GM12878 (cell line): ENCODE results near the gene RASA1. TPM values are rescaled to one million over a fixed set of nuclear protein-coding genes. Genes with fewer than 3 reads are reported as not detected.

Source experiments
- ATAC-seq: fragments of 200-7000 bp; cut with Tn5 transposase; 3 replicates; pipeline ENCODE4 v1.9.1; 2020; ENCODE audit warnings: mild to moderate bottlenecking, moderate library complexity
- BruUV-seq: library from RNA; stranded (reverse); fragments of 400-500 nt; replicated peaks from 2 replicates; lab custom pipeline; 2021; lab: Mats Ljungman, UMichigan
- CTCF ChIA-PET: fragments of 300-600 bp; sonication (Branson Sonifier 250); formaldehyde crosslinking; extraction: SDS; loops from one replicate; lab custom pipeline; 2021; ENCODE audit warnings: inconsistent platforms; lab: Yijun Ruan, JAX
- POLR2A ChIA-PET: fragments of 350-600 bp; formaldehyde crosslinking; extraction: SDS; loops from one replicate; lab custom pipeline; 2021; ENCODE audit warnings: inconsistent platforms; lab: Charles Lee
- RAD21 ChIA-PET: fragments of 300-600 bp; sonication (Branson Sonifier 250); formaldehyde crosslinking; loops from one replicate; lab custom pipeline; 2023; ENCODE audit warnings: antibody characterized with exemption; ENCODE audit not compliant: unreplicated experiment; lab: Charles Lee
- SMC1A ChIA-PET: fragments of 300-600 bp; sonication (Branson Sonifier 250); formaldehyde crosslinking; loops from one replicate; lab custom pipeline; 2023; ENCODE audit not compliant: unreplicated experiment, uncharacterized antibody; lab: Charles Lee
- DNase-seq: peaks from one replicate; pipeline ENCODE4 v3.0.0-alpha.2; 2011; ENCODE audit warnings: low read depth, low spot score
- FAIRE-seq: peaks from 3 replicates; lab custom pipeline; 2011; peaks lifted over from hg19 to GRCh38; lab: Jason Lieb, UNC
- H2AFZ ChIP-seq: 2 replicates; pipeline ENCODE4 v1.6.0; 2011; ENCODE audit warnings: low read depth, low read length, control low read depth; ENCODE audit not compliant: control insufficient read depth
- H3K27ac ChIP-seq: 2 replicates; pipeline ENCODE4 v1.5.1; 2011; ENCODE audit warnings: control low read depth; ENCODE audit not compliant: control insufficient read depth, insufficient read depth
- H3K27me3 ChIP-seq, 2 experiments: replicated peaks in 1 of 2; 2 replicates each; pipeline versions ENCODE4 v1.6.0 to v1.6.1; 2011; ENCODE audit warnings: low read length in 1 of 2; ENCODE audit not compliant: control insufficient read depth in 2 of 2, insufficient read depth in 2 of 2
- H3K36me3 ChIP-seq, 2 experiments: 2 replicates each; pipeline ENCODE4 v1.5.1; 2011; ENCODE audit warnings: low read length in 1 of 2; ENCODE audit not compliant: control insufficient read depth in 2 of 2, insufficient read depth in 2 of 2
- H3K4me1 ChIP-seq: 2 replicates; pipeline ENCODE4 v1.6.1; 2011; ENCODE audit warnings: mild to moderate bottlenecking, low read length, moderate library complexity, mixed read lengths; ENCODE audit not compliant: control insufficient read depth, insufficient read depth
- H3K4me2 ChIP-seq: 2 replicates; pipeline ENCODE4 v1.6.0; 2011; ENCODE audit warnings: control low read depth; ENCODE audit not compliant: control insufficient read depth, insufficient read depth
- H3K4me3 ChIP-seq: fragments of 200-600 bp; sonication (generic); 2 replicates; pipeline ENCODE4 v1.5.1; 2016
- H3K79me2 ChIP-seq: 2 replicates; pipeline ENCODE4 v1.6.0; 2011; ENCODE audit warnings: low read length; ENCODE audit not compliant: control insufficient read depth, insufficient read depth
- H3K9ac ChIP-seq: 2 replicates; pipeline ENCODE4 v1.8.0; 2011; ENCODE audit warnings: low read length, control low read depth, mixed read lengths; ENCODE audit not compliant: control insufficient read depth, insufficient read depth
- H3K9me3 ChIP-seq: replicated peaks from 3 replicates; pipeline ENCODE4 v1.5.1; 2011; ENCODE audit warnings: mild to moderate bottlenecking, low read length; ENCODE audit not compliant: control insufficient read depth, insufficient read depth
- H4K20me1 ChIP-seq: 2 replicates; pipeline ENCODE4 v1.6.0; 2011; ENCODE audit not compliant: control insufficient read depth, insufficient read depth
- DPF2 ChIP-seq: fragments of 450-650 bp; IDR thresholded peaks from 2 replicates; pipeline ENCODE4 v1.6.1; 2017; ENCODE audit warnings: mild to moderate bottlenecking
- E2F4 ChIP-seq: IDR thresholded peaks from 2 replicates; pipeline ENCODE4 v1.6.1; 2012; ENCODE audit warnings: low read depth, low read length, improper control_type of control experiment
- EED ChIP-seq: sonication (generic); IDR thresholded peaks from 2 replicates; pipeline ENCODE4 v1.6.1; 2016; ENCODE audit warnings: antibody characterized with exemption, low read depth
- FOXM1 ChIP-seq: IDR thresholded peaks from 2 replicates; pipeline ENCODE4 v1.6.1; 2012; ENCODE audit warnings: low read depth, mild to moderate bottlenecking, inconsistent platforms, low read length, moderate library complexity
- IRF3 ChIP-seq: fragments of 450-650 bp; IDR thresholded peaks from 2 replicates; pipeline ENCODE4 v1.6.1; 2014; ENCODE audit warnings: mild to moderate bottlenecking
- IRF4 ChIP-seq: IDR thresholded peaks from 2 replicates; pipeline ENCODE4 v1.6.1; 2011; ENCODE audit warnings: low read depth, low read length
- NFYB ChIP-seq: IDR thresholded peaks from 2 replicates; pipeline ENCODE4 v1.6.1; 2011; ENCODE audit warnings: low read depth, mild to moderate bottlenecking, low read length, improper control_type of control experiment, moderate library complexity; ENCODE audit not compliant: insufficient read depth
- NR2C2 ChIP-seq: IDR thresholded peaks from 2 replicates; pipeline ENCODE4 v1.6.1; 2011; ENCODE audit warnings: borderline replicate concordance, low read depth; ENCODE audit not compliant: control insufficient read depth, insufficient read length
- SMAD5 ChIP-seq: IDR thresholded peaks from 2 replicates; pipeline ENCODE4 v1.6.1; 2016; ENCODE audit warnings: antibody characterized with exemption, low read depth
- SRF ChIP-seq, 2 experiments: IDR thresholded peaks; 2 replicates each; pipeline ENCODE4 v1.6.1; 2011; ENCODE audit warnings: low read depth in 2 of 2, low read length in 2 of 2, mild to moderate bottlenecking in 1 of 2, moderate library complexity in 1 of 2
- TARDBP ChIP-seq: IDR thresholded peaks from 2 replicates; pipeline ENCODE4 v1.6.1; 2016; ENCODE audit warnings: borderline replicate concordance
- TCF3 ChIP-seq: IDR thresholded peaks from 2 replicates; pipeline ENCODE4 v1.6.1; 2012; ENCODE audit warnings: low read depth, mild to moderate bottlenecking, low read length, borderline replicate concordance; ENCODE audit not compliant: insufficient read depth
- USF1 ChIP-seq: IDR thresholded peaks from 2 replicates; pipeline ENCODE4 v1.6.1; 2011; ENCODE audit warnings: borderline replicate concordance, low read depth, mild to moderate bottlenecking, moderate library complexity, mixed read lengths, low read length; ENCODE audit not compliant: insufficient read depth; ENCODE audit errors: extremely low read length
- ZNF384 ChIP-seq: IDR thresholded peaks from 2 replicates; pipeline ENCODE4 v1.6.1; 2012; ENCODE audit warnings: low read depth, mild to moderate bottlenecking, low read length, improper control_type of control experiment, borderline replicate concordance
- WGBS: methylation state at CpG from one replicate; pipeline ENCODE4 v1.1.6; 2016; ENCODE audit warnings: low lambda C conversion rate; ENCODE audit not compliant: insufficient replicate concordance, insufficient coverage; ENCODE audit errors: missing lambda C conversion rate; 5-methylcytosine and 5-hydroxymethylcytosine counted together
- in situ Hi-C: fragments of 300-500 bp; cut with MboI; formaldehyde crosslinking; loops from 9 replicates; pipeline ENCODE4 v1.14.3; 2018; ENCODE audit warnings: mixed read lengths
- intact Hi-C: fragments of 100-400 bp; cut with micrococcal nuclease; formaldehyde crosslinking; loops from one replicate; pipeline ENCODE4 v1.14.2; 2022; ENCODE audit not compliant: unreplicated experiment
- polyA plus RNA-seq, 11 experiments: library from polyadenylated mRNA; depleted of rRNA in 4 of 11; unstranded in 6 of 11; stranded (reverse) in 5 of 11; fragments of >200 nt; fragmentation: Nextera tagmentation in 4 of 11; fragmentation: Illumina TruSeq in 1 of 11; extraction: Ambion mirVana in 4 of 11; extraction: Trizol in 1 of 11; gene quantifications; 1 replicate in 1 of 11; 2 replicates in 10 of 11; pipeline versions ENCODE4 v1.2.1 to v1.2.3, GENCODE V29; 2011 to 2016; ENCODE audit warnings: inconsistent platforms in 2 of 11, missing spikeins in 2 of 11, low read depth in 1 of 11
- total RNA-seq, 4 experiments: library from RNA; depleted of rRNA in 3 of 4; stranded (reverse); fragments of >200 nt in 3 of 4; fragmentation: Illumina TruSeq in 1 of 4; extraction: Trizol in 1 of 4; gene quantifications; 2 replicates each; pipeline versions ENCODE4 v1.2.1 to v1.2.3, GENCODE V29; 2013 to 2021
- TF ChIP-seq, protein P1 (sequence below): IDR thresholded peaks from 2 replicates; pipeline ENCODE4 v1.6.1; 2012; ENCODE audit warnings: improper control_type of control experiment, low read depth, low read length; ENCODE audit not compliant: insufficient replicate concordance

RASA1 gene
- total and polyA plus RNA-seq, 10 of the 15 experiments (the other 5 are each of a cell fraction or from before 2014, with no cell fraction given) = 7.8 to 72.3 (median 21.8) TPM

DNA sequence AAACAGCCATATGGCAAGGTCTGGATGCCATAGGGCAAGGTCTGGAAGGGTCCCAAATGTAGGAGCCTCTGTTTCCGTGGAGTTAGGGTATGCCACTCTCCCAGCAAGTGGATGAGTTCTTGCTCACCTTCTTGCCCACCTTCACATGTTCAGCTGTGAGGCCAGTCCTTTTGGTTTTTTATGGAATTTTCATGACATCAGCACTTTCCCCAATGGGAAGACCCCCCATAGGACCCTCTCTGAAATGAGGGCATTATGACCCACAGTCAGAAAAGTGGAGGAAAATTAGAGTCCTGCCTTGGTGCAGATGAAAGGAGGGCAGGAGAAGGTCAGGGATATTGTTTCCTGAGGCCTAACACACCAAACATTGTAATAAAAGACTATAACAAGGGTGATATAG is 53.9 kb downstream of the RASA1 start (continued):
- no peak for TF ChIP-seq SMAD5

GRCh38 chr5:87322381-87322780 is 54.7 kb downstream of the RASA1 start:
- Histone ChIP-seq H2AFZ (no peak overlapping the region), H3K4me1 (no peaks in the 10 kb centered on the region), H4K20me1 (no peaks in the 10 kb centered on the region), H3K79me2 (peaks cover 51% of the 10 kb centered on the region)
- BruUV-seq = no TSS peak
- WGBS = 98% methylated on average over 3 of the region's 3 CpGs
- DNase-seq = no peak
- intact Hi-C loops = no loop called here
- ChIA-PET POLR2A (no interaction called here), CTCF (interaction anchor here (0.9 to 1.0 kb wide), 2 partner anchors 9 to 14 kb away, joined by 4 read pairs; no protein-coding TSS in a partner anchor)
- no peak for TF ChIP-seq EED
- no peak for TF ChIP-seq E2F4
- no peak for TF ChIP-seq ZNF384
- no peak for TF ChIP-seq NR2C2
- no peak for TF ChIP-seq FOXM1
- no peak for TF ChIP-seq TARDBP
- no peak for TF ChIP-seq USF1
- no peak for TF ChIP-seq DPF2
- no peak for TF ChIP-seq IRF3
- no peak for TF ChIP-seq SRF (IDR thresholded peaks at IDR 0.05; ENCODE audit: low read depth in 2 of 2, low read length in 2 of 2)
- TF ChIP-seq IRF4 = no peak
- TF ChIP-seq, protein P1, sequence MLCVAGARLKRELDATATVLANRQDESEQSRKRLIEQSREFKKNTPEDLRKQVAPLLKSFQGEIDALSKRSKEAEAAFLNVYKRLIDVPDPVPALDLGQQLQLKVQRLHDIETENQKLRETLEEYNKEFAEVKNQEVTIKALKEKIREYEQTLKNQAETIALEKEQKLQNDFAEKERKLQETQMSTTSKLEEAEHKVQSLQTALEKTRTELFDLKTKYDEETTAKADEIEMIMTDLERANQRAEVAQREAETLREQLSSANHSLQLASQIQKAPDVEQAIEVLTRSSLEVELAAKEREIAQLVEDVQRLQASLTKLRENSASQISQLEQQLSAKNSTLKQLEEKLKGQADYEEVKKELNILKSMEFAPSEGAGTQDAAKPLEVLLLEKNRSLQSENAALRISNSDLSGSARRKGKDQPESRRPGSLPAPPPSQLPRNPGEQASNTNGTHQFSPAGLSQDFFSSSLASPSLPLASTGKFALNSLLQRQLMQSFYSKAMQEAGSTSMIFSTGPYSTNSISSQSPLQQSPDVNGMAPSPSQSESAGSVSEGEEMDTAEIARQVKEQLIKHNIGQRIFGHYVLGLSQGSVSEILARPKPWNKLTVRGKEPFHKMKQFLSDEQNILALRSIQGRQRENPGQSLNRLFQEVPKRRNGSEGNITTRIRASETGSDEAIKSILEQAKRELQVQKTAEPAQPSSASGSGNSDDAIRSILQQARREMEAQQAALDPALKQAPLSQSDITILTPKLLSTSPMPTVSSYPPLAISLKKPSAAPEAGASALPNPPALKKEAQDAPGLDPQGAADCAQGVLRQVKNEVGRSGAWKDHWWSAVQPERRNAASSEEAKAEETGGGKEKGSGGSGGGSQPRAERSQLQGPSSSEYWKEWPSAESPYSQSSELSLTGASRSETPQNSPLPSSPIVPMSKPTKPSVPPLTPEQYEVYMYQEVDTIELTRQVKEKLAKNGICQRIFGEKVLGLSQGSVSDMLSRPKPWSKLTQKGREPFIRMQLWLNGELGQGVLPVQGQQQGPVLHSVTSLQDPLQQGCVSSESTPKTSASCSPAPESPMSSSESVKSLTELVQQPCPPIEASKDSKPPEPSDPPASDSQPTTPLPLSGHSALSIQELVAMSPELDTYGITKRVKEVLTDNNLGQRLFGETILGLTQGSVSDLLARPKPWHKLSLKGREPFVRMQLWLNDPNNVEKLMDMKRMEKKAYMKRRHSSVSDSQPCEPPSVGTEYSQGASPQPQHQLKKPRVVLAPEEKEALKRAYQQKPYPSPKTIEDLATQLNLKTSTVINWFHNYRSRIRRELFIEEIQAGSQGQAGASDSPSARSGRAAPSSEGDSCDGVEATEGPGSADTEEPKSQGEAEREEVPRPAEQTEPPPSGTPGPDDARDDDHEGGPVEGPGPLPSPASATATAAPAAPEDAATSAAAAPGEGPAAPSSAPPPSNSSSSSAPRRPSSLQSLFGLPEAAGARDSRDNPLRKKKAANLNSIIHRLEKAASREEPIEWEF = no peak
- no peak for TF ChIP-seq TCF3
- TF ChIP-seq NFYB = no peak
- TF ChIP-seq, all 136 proteins: peak for 0
- no peak overlapping the region for H3K4me2 ChIP-seq
- RAD21 ChIA-PET = no interaction called here
- H3K4me3 ChIP-seq = no peak overlapping the region
- H3K27ac ChIP-seq = no peak overlapping the region
- in situ Hi-C loops = no loop called here
- FAIRE-seq (no peak), ATAC-seq (no peak)
- H3K36me3 ChIP-seq = peaks cover 0 to 9% of the 10 kb centered on the region in 2 experiments; a peak in 3 of 4 replicates
- H3K27me3 ChIP-seq = no peaks in the 10 kb centered on the region
- H3K9ac ChIP-seq = no peak overlapping the region
- peaks cover 18% of the 10 kb centered on the region for H3K9me3 ChIP-seq
- SMC1A ChIA-PET = interaction anchor here (1.0 to 2.6 kb wide), 7 partner anchors 13 to 247 kb away, joined by 3 to 11 read pairs (median 3); no protein-coding TSS in a partner anchor
